Activated CD4-positive, alpha-beta T cell treated with anti-CD3 and anti-CD28 coated beads for 24 hours (primary cell): ENCODE results near the gene GDPGP1.

Source experiments
- DNase-seq, 2 donors: peaks; one replicate each; pipeline ENCODE4 v3.0.0-alpha.2; 2020; ENCODE audit warnings: low read depth in 2 of 2

GDPGP1 gene

GRCh38 chr15:90225504-90226234 lies 8.3 kb upstream of the GDPGP1 start:
- DNase-seq, result no peak

- DNase-seq, result no peak
Measured at GRCh38 chr15:90227336-90227735, 6.7 kb upstream of the GDPGP1 start.

GRCh38 chr15:90227816-90228772 lies 5.9 kb upstream of the GDPGP1 start:
- DNase-seq, result no peak

- DNase-seq, result no peak
Measured at GRCh38 chr15:90228960-90229359, 5.0 kb upstream of the GDPGP1 start.

GRCh38 chr15:90230071-90230494 lies 3.9 kb upstream of the GDPGP1 start:
- no peak for DNase-seq

- no peak for DNase-seq
Measured at GRCh38 chr15:90230610-90231009, 3.4 kb upstream of the GDPGP1 start.

GRCh38 chr15:90231028-90232017 lies 2.7 kb upstream of the GDPGP1 start:
- DNase-seq, result peak; percentile 39 to 43

GRCh38 chr15:90232196-90232595 lies 1.8 kb upstream of the GDPGP1 start:
- no peak for DNase-seq

GRCh38 chr15:90232941-90233386 lies 1.0 kb upstream of the GDPGP1 start:
- no peak for DNase-seq

- peak; percentile 95 to 96 for DNase-seq
Measured at GRCh38 chr15:90233387-90234095, 468 bp upstream of the GDPGP1 start, which contains the start of gene CIB1. CIB1 (minus strand) TSS chr15:90233941; CDS start chr15:90233885, 56 bp downstream.

- DNase-seq, result no peak
Measured at GRCh38 chr15:90239371-90239770, 5.4 kb downstream of the GDPGP1 start.

GRCh38 chr15:90240856-90241255 lies 6.8 kb downstream of the GDPGP1 start:
- no peak for DNase-seq

GRCh38 chr15:90241343-90242192 lies 7.6 kb downstream of the GDPGP1 start:
- no peak for DNase-seq

GRCh38 chr15:90243943-90244639 lies 10.1 kb downstream of the GDPGP1 start:
- DNase-seq, result no peak

GRCh38 chr15:90248789-90249202 lies 14.8 kb downstream of the GDPGP1 start:
- DNase-seq, result no peak

- DNase-seq, result peak; percentile 50 to 92
Measured at GRCh38 chr15:90249203-90249863, 15.3 kb downstream of the GDPGP1 start, which contains the start of gene TTLL13. TTLL13 (plus strand) TSS chr15:90249556; CDS start chr15:90250631, 1,075 bp downstream.

- no peak for DNase-seq
Measured at GRCh38 chr15:90257776-90258175, 23.8 kb downstream of the GDPGP1 start.

- no peak for DNase-seq
Measured at GRCh38 chr15:90259524-90259923, 25.5 kb downstream of the GDPGP1 start.
